Stomach (tissue), 4 donors: ENCODE data around the gene HYDIN.
"Not testable (repeated sequence)": the region's sequence is repeated elsewhere in the genome, so short reads cannot be mapped to it uniquely, and the experiment has no call there.

Experiments used
- EP300 ChIP-seq: sonication (generic); formaldehyde crosslinking; IDR thresholded peaks from one replicate; pipeline ENCODE4 v1.6.1; 2017; ENCODE audit warnings: antibody characterized with exemption
- POLR2A ChIP-seq, 4 donors: fragments of 450-650 bp; IDR thresholded peaks; one replicate each; pipeline ENCODE4 v1.6.1; 2016; ENCODE audit warnings: antibody characterized with exemption in 4 of 4, control low read depth in 2 of 4, mild to moderate bottlenecking in 1 of 4, moderate library complexity in 1 of 4
- POLR2AphosphoS5 ChIP-seq, 3 donors: sonication (generic); formaldehyde crosslinking; IDR thresholded peaks; one replicate each; pipeline ENCODE4 v1.6.1; 2016; ENCODE audit warnings: antibody characterized with exemption in 3 of 3
- TF ChIP-seq, protein P1 (sequence below), 7 experiments: fragments of 450-650 bp in 4 of 7; fragments of 200-600 bp in 3 of 7; sonication (generic) in 3 of 7; IDR thresholded peaks; one replicate each; pipeline ENCODE4 v1.5.1; 2016 to 2019; ENCODE audit warnings: antibody characterized with exemption in 7 of 7, control low read depth in 2 of 7, mild to moderate bottlenecking in 1 of 7

DNA sequence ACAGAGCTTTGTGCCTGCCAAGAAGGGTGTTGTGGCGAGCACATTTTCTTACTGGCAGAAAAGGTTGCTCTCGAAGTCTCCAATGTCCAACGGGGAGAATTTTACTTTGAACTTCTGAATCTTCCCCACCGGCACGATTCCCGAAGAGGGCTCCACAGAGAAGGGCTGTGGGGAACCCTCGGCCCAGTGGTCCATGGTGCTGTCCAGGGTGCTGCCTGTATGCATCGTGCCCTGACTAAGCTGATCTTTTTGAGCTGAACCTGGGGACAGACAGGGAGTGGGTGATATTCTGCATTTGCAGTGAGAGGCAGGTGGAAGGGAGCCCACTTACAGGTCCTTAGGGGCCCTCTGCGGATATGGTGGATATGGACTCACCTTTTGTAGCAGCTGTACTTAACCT is 368.5 kb downstream of the HYDIN start:
- TF ChIP-seq, protein P1, sequence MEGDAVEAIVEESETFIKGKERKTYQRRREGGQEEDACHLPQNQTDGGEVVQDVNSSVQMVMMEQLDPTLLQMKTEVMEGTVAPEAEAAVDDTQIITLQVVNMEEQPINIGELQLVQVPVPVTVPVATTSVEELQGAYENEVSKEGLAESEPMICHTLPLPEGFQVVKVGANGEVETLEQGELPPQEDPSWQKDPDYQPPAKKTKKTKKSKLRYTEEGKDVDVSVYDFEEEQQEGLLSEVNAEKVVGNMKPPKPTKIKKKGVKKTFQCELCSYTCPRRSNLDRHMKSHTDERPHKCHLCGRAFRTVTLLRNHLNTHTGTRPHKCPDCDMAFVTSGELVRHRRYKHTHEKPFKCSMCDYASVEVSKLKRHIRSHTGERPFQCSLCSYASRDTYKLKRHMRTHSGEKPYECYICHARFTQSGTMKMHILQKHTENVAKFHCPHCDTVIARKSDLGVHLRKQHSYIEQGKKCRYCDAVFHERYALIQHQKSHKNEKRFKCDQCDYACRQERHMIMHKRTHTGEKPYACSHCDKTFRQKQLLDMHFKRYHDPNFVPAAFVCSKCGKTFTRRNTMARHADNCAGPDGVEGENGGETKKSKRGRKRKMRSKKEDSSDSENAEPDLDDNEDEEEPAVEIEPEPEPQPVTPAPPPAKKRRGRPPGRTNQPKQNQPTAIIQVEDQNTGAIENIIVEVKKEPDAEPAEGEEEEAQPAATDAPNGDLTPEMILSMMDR (IDR thresholded peaks at IDR 0.05), result not testable (repeated sequence)
- not testable (repeated sequence) for TF ChIP-seq POLR2A (IDR thresholded peaks at IDR 0.05); POLR2AphosphoS5 (IDR thresholded peaks at IDR 0.05); EP300
